GM12872 (cell line): ENCODE data around the gene PPL.

Experiments
- CTCF ChIP-seq: IDR thresholded peaks from 3 replicates; pipeline ENCODE4 v1.5.1; 2011; ENCODE audit warnings: low read depth, mild to moderate bottlenecking, low read length, moderate library complexity; ENCODE audit not compliant: insufficient read depth

The PPL gene

DNA sequence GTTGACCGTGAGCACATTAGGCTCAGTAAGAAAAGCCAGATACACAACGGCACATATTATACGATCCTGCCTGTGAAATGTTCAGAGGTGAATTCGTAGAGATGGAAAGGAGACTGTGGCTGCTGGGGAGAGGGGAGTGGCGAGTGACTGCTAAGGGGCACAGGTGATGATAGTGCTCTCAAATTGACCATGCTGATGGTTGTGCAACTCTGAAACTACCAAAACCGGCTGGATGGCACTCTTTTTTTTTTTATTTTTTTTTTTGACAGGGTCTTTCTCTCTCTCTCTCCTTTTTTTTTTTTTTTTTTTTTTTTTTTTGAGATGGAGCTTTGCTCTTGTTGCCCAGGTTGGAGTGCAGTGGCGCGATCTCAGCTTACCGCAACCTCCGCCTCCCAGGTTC, 13.0 kb upstream of the PPL start:
- TF ChIP-seq CTCF = no peak

GRCh38 chr16:4948903-4949766, 12.2 kb upstream of the PPL start:
- TF ChIP-seq CTCF = no peak

DNA sequence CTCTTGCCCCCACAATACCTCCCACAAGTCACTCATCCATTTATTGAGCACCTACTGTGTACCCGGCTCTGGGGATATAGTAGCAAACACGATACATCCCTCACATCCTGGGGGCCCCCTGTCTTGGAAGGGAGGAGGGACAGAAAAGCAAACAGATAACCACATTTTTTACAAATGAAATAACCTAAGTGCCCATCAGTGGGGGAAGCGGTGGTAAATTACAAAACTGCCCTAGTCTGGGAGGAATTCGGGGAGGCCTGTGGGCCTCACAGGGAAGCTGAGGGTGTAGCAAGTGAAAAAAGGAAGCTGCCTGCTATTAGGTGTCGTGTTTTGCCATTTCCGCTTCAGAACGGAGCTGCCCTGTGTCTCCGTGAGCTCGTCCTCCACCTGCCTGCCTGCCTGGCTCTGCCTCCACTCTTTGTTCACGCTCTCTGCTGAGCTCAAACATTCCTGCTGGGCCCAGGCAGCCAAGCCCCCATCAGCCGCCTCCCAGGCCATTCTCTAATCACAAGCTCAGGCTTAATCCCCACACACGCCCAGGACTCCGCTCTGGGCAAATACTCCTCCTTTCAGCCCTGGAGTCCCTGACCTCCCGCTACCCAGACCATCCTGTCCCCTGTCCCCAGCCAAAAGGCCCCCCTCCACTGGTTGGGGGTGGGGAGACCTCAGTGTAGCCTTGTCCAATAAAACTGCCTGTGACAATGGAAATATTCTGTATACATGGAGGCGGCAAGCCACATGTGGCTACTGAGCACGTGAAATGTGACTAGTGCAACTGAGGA, 11.0 kb upstream of the PPL start:
- no peak for TF ChIP-seq CTCF

DNA sequence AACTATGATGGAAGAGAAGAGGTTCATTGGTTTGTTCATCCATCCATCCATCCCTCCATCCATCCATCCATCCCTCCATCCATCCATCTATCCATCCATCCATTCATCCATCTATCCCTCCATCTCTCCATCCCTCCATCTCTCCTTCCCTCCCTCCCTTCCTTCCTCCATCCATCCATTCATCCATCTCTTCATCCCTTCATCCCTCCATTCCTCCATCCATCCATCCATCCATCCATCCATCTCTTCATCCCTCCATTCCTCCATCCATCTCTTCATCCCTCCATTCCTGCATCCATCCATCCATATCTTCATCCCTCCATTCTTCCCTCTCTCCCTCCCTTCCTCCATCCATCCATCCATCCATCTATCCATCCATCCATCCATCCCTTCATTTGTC, 10.0 kb upstream of the PPL start:
- no peak for TF ChIP-seq CTCF

DNA sequence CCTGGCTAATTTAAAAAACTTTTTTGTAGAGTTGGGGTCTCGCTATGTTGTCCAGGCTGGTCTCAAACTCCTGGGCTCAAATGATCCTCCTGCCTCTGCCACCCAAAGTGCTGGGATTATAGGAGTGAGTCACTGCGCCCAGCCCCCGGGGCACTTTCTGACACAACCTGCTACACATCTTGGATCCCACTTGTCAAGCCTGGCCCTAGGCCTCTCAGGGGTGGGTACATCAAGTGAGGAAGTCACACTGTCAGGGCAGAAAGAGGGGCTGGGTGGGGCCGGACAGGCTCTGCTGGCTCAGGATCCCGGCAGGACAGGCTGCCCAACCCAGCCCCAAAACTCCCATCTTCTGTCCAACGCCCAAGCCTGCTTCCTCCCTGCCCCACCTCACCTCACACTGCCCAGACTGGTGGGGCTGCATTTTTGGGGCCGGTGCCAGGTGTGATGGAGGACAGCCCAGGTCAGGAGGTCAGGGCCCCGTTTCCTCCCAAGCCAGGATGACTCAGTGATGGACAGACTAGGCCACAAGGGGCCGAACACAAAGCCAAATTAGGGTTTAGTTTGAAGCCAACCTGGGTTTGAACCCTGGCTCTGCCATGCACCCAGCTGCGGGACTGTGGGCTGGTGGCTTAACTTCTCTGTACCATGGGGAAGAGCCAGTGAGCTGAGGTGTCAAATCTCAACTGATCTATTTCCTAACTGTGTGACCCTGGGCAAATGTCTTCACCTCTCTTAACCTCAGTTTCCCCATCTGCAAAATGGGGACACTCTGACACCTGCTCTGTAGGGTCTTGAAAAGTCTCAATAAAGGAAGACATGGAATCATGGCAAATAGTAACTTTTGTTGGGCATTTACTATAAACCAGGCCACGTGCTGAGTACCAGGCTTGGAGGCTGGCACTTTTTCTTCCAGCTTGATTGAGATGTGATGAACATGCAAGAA, 8.9 kb upstream of the PPL start:
- no peak for TF ChIP-seq CTCF

DNA sequence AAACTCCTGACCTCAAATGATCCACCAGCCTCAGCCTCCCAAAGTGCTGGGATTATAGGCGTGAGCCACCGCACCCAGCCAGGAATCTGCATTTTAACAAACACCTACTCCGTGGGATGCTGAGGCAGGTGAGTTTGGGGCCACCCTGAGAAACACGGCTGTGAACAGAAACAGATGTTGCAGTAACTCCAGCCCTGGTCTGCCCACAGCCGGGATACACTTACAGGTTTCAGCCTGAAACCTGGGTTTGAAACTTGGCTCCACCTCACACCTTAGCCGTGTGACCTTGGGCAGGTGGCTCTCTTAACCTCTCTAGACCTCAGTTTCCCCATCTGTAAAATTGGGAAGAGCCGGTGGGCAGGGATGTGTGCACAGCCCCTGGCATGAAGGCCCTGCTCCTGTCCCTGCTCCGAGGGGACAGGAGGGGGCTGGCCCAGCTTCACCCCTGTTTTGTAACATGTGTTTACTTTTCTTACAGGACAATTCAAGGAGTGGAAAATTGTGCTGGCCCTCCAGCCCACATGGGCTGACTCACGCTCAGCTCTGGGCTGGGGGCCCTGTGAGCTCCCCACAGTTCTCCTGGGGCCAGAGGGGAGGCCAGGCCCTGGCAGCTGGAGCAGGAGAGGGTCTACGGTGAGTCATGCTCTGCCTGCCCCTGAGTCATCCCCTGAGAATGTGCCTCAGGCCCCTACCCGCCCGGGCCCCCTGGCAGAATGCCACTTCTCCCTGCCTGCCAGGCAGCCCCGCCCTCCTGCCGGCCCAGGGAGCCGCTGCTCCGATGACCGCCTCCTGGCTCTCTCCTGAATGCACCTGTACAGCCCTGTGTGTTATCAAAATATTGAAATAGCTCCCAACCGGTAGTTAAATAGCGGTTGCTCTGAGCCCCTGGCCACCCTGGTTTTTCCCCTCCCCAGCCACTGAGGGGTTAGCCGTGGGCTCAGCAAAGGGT, 7.7 kb upstream of the PPL start:
- no peak for TF ChIP-seq CTCF
